Sigmoid colon (tissue), 4 donors: ENCODE measurements around the gene H6PD.

Experiments used
- CTCF ChIP-seq, 4 experiments: fragments of 450-650 bp in 3 of 4; fragments of 200-600 bp in 1 of 4; IDR thresholded peaks; one replicate each; pipeline ENCODE4 v1.5.1; 2016 to 2019; ENCODE audit warnings: antibody characterized with exemption in 4 of 4, mild to moderate bottlenecking in 3 of 4, moderate library complexity in 2 of 4
- POLR2A ChIP-seq, 2 donors: fragments of 450-650 bp; IDR thresholded peaks; one replicate each; pipeline ENCODE4 v1.6.1; 2016; ENCODE audit warnings: antibody characterized with exemption in 2 of 2, mild to moderate bottlenecking in 2 of 2, moderate library complexity in 2 of 2
- POLR2AphosphoS5 ChIP-seq, 4 donors: sonication (generic); formaldehyde crosslinking; IDR thresholded peaks; one replicate each; pipeline ENCODE4 v1.6.1; 2017; ENCODE audit warnings: antibody characterized with exemption in 4 of 4

- TF ChIP-seq CTCF (IDR thresholded peaks at IDR 0.05) (no peak), POLR2A (IDR thresholded peaks at IDR 0.05) (no peak), POLR2AphosphoS5 (IDR thresholded peaks at IDR 0.05) (no peak)
These were observed 26.9 kb downstream of the H6PD start for GRCh38 chr1:9261496-9261895.
